Thyroid gland (tissue), 4 donors: Measurements from ENCODE around the gene UBE2E2. TPM values are rescaled to one million over a fixed set of nuclear protein-coding genes. Genes with fewer than 3 reads are reported as not detected.

Experiments
- DNase-seq, 2 donors: peaks; one replicate each; pipeline ENCODE4 v3.0.0-alpha.2; 2019
- H3K27ac ChIP-seq, 3 donors: fragments of 200-600 bp; sonication (generic); 1 replicate in 2 of 3; 2 replicates in 1 of 3; pipeline ENCODE4 v1.5.1; 2016 to 2019; ENCODE audit warnings: mild to moderate bottlenecking in 1 of 3, moderate library complexity in 1 of 3
- H3K27me3 ChIP-seq: fragments of 200-600 bp; sonication (generic); one replicate; pipeline ENCODE4 v1.5.1; 2019
- H3K36me3 ChIP-seq, 2 donors: fragments of 200-600 bp; sonication (generic); one replicate each; pipeline ENCODE4 v1.5.1; 2016 to 2019
- H3K4me1 ChIP-seq, 2 donors: fragments of 200-600 bp; sonication (generic); one replicate each; pipeline ENCODE4 v1.5.1; 2017 to 2019
- H3K4me3 ChIP-seq, 3 donors: fragments of 200-600 bp; sonication (generic); replicated peaks in 1 of 3; 1 replicate in 2 of 3; 2 replicates in 1 of 3; pipeline ENCODE4 v1.5.1; 2016; ENCODE audit warnings: mild to moderate bottlenecking in 1 of 3
- H3K9me3 ChIP-seq: fragments of 200-600 bp; sonication (generic); one replicate; pipeline ENCODE4 v1.5.1; 2017
- CTCF ChIP-seq, 6 experiments: fragments of 200-600 bp in 3 of 6; fragments of 450-650 bp in 3 of 6; sonication (generic) in 3 of 6; IDR thresholded peaks; one replicate each; pipeline ENCODE4 v1.5.1; 2016 to 2019; ENCODE audit warnings: antibody characterized with exemption in 6 of 6, mild to moderate bottlenecking in 2 of 6, inconsistent platforms in 1 of 6, moderate library complexity in 1 of 6
- POLR2A ChIP-seq, 2 donors: fragments of 450-650 bp; IDR thresholded peaks; one replicate each; pipeline ENCODE4 v1.6.1; 2017; ENCODE audit warnings: antibody characterized with exemption in 2 of 2, mild to moderate bottlenecking in 2 of 2, moderate library complexity in 1 of 2
- WGBS, 2 donors: methylation state at CpG; one replicate each; pipeline ENCODE4 v1.1.5; 2017; 5-methylcytosine and 5-hydroxymethylcytosine counted together
- intact Hi-C: fragments of 100-400 bp; cut with DNase I; formaldehyde crosslinking; loops from one replicate; pipeline ENCODE4 v1.15.1; 2023
- total RNA-seq, 4 donors: library from RNA; depleted of rRNA; stranded (reverse); fragments of >200 nt; gene quantifications; one replicate each; pipeline ENCODE4 v1.2.3, GENCODE V29; 2016

The UBE2E2 gene
- total RNA-seq, 4 donors from 2014 or later: 28.5 to 46.0 (median 38.4) TPM

- no peaks in the 10 kb centered on the region for H3K9me3 ChIP-seq
- H3K27me3 ChIP-seq: no peaks in the 10 kb centered on the region
- intact Hi-C loops: no loop called here
- no peak overlapping the region for H3K27ac ChIP-seq
- DNase-seq: no peak
- no peak for TF ChIP-seq CTCF (IDR thresholded peaks at IDR 0.05)
- no peak overlapping the region for H3K4me3 ChIP-seq
- H3K36me3 ChIP-seq: no peaks in the 10 kb centered on the region
- peaks cover 21 to 28% of the 10 kb centered on the region in 2 donors for H3K4me1 ChIP-seq
These were observed 290.8 kb downstream of the UBE2E2 start for GRCh38 chr3:23493889-23494288.

- WGBS, 2 donors: 93 to 100% methylated on average over 1 of the region's 1 CpG
- H3K27me3 ChIP-seq: no peaks in the 10 kb centered on the region
- no peaks in the 10 kb centered on the region for H3K9me3 ChIP-seq
- no peak for DNase-seq
- intact Hi-C loops: no loop called here
- no peak overlapping the region for H3K27ac ChIP-seq
- no peak for TF ChIP-seq CTCF (IDR thresholded peaks at IDR 0.05)
- TF ChIP-seq POLR2A (IDR thresholded peaks at IDR 0.05): no peak
- H3K36me3 ChIP-seq: no peaks in the 10 kb centered on the region
- H3K4me3 ChIP-seq: no peak overlapping the region
- H3K4me1 ChIP-seq: peaks cover 21 to 28% of the 10 kb centered on the region in 2 donors
These were observed 291.8 kb downstream of the UBE2E2 start for GRCh38 chr3:23494967-23495366.

GRCh38 chr3:23495507-23495906 is 292.4 kb downstream of the UBE2E2 start:
- Histone ChIP-seq H3K9me3 (no peaks in the 10 kb centered on the region), H3K36me3 (no peaks in the 10 kb centered on the region), H3K27me3 (no peaks in the 10 kb centered on the region), H3K4me1 (peaks cover 21 to 28% of the 10 kb centered on the region in 2 donors), H3K27ac (no peak overlapping the region), H3K4me3 (no peak overlapping the region)
- intact Hi-C loops: no loop called here
- WGBS, 2 donors: 96 to 100% methylated on average over 1 of the region's 1 CpG
- DNase-seq: no peak
- no peak for TF ChIP-seq CTCF (IDR thresholded peaks at IDR 0.05)
- TF ChIP-seq POLR2A (IDR thresholded peaks at IDR 0.05): no peak

GRCh38 chr3:23496165-23496564 is 293.0 kb downstream of the UBE2E2 start:
- Histone ChIP-seq H3K9me3 (no peaks in the 10 kb centered on the region), H3K27me3 (no peaks in the 10 kb centered on the region), H3K27ac (no peak overlapping the region), H3K4me3 (no peak overlapping the region), H3K36me3 (no peaks in the 10 kb centered on the region), H3K4me1 (peaks cover 21 to 28% of the 10 kb centered on the region in 2 donors)
- DNase-seq: no peak
- 96 to 97% methylated on average over 1 of the region's 1 CpG for WGBS, 2 donors
- TF ChIP-seq CTCF (IDR thresholded peaks at IDR 0.05) (no peak), POLR2A (IDR thresholded peaks at IDR 0.05) (no peak)
- intact Hi-C loops: no loop called here

- Histone ChIP-seq H3K4me1 (peaks cover 21 to 28% of the 10 kb centered on the region in 2 donors), H3K27ac (no peak overlapping the region)
- no peak for DNase-seq
These were observed 294.0 kb downstream of the UBE2E2 start for GRCh38 chr3:23497156-23497555.

More at GRCh38 chr3:23497156-23497555, 294.0 kb downstream of the UBE2E2 start:
- H3K4me3 ChIP-seq: no peak overlapping the region
- TF ChIP-seq POLR2A (IDR thresholded peaks at IDR 0.05) (no peak), CTCF (IDR thresholded peaks at IDR 0.05) (no peak)
- H3K27me3 ChIP-seq: no peaks in the 10 kb centered on the region
- intact Hi-C loops: no loop called here
- WGBS, 2 donors: 91 to 94% methylated on average over 5 of the region's 5 CpGs
- no peaks in the 10 kb centered on the region for H3K9me3 ChIP-seq
- H3K36me3 ChIP-seq: no peaks in the 10 kb centered on the region
